ENCODE results near the gene PLEKHM3.

The PLEKHM3 gene

GRCh38 chr2:207845202-207845864, 180.0 kb downstream of the PLEKHM3 start:
- DNase-seq (ENCODE audit: low read depth in 2 of 2): no peak
- no peak for TF ChIP-seq CTCF (IDR thresholded peaks at IDR 0.05; ENCODE audit: low read depth, low read length)
- no peak overlapping the region for H3K4me3 ChIP-seq (replicated peaks in 1 of 2; ENCODE audit: low read depth in 2 of 2, low read length in 2 of 2)

GRCh38 chr2:207844648-207845047, 180.7 kb downstream of the PLEKHM3 start:
- no peak for DNase-seq (ENCODE audit: low read depth in 2 of 2)
- no peak for TF ChIP-seq CTCF (IDR thresholded peaks at IDR 0.05; ENCODE audit: low read depth, low read length)
- H3K4me3 ChIP-seq (replicated peaks in 1 of 2; ENCODE audit: low read depth in 2 of 2, low read length in 2 of 2): no peak overlapping the region

GRCh38 chr2:207840101-207840500, 185.2 kb downstream of the PLEKHM3 start:
- TF ChIP-seq CTCF (IDR thresholded peaks at IDR 0.05; ENCODE audit: low read depth, low read length): no peak
- DNase-seq (ENCODE audit: low read depth in 2 of 2): no peak

GRCh38 chr2:207839575-207839974, 185.8 kb downstream of the PLEKHM3 start:
- TF ChIP-seq CTCF (IDR thresholded peaks at IDR 0.05; ENCODE audit: low read depth, low read length): no peak
- H3K4me3 ChIP-seq (replicated peaks in 1 of 2; ENCODE audit: low read depth in 2 of 2, low read length in 2 of 2): no peak overlapping the region
- no peak for DNase-seq (ENCODE audit: low read depth in 2 of 2)

More at GRCh38 chr2:207840101-207840500, 185.2 kb downstream of the PLEKHM3 start:
- no peak overlapping the region for H3K4me3 ChIP-seq (replicated peaks in 1 of 2; ENCODE audit: low read depth in 2 of 2, low read length in 2 of 2)

- DNase-seq (ENCODE audit: low read depth in 2 of 2): no peak
- TF ChIP-seq CTCF (IDR thresholded peaks at IDR 0.05; ENCODE audit: low read depth, low read length): no peak
- H3K4me3 ChIP-seq (replicated peaks in 1 of 2; ENCODE audit: low read depth in 2 of 2, low read length in 2 of 2): no peak overlapping the region
Measured at GRCh38 chr2:207839028-207839427, 186.3 kb downstream of the PLEKHM3 start.

- no peak for TF ChIP-seq CTCF (IDR thresholded peaks at IDR 0.05; ENCODE audit: low read depth, low read length)
- peak in 1 of 2 donors; percentile 56 for DNase-seq (ENCODE audit: low read depth in 2 of 2)
Measured at GRCh38 chr2:207836521-207837133, 188.7 kb downstream of the PLEKHM3 start.

More at GRCh38 chr2:207836521-207837133, 188.7 kb downstream of the PLEKHM3 start:
- H3K4me3 ChIP-seq (replicated peaks in 1 of 2; ENCODE audit: low read depth in 2 of 2, low read length in 2 of 2): no peak overlapping the region
